Measurements from ENCODE around the gene WDR64.
"Not testable (repeated sequence)": the region's sequence is repeated elsewhere in the genome, so short reads cannot be mapped to it uniquely, and the experiment has no call there.

WDR64 gene

DNA sequence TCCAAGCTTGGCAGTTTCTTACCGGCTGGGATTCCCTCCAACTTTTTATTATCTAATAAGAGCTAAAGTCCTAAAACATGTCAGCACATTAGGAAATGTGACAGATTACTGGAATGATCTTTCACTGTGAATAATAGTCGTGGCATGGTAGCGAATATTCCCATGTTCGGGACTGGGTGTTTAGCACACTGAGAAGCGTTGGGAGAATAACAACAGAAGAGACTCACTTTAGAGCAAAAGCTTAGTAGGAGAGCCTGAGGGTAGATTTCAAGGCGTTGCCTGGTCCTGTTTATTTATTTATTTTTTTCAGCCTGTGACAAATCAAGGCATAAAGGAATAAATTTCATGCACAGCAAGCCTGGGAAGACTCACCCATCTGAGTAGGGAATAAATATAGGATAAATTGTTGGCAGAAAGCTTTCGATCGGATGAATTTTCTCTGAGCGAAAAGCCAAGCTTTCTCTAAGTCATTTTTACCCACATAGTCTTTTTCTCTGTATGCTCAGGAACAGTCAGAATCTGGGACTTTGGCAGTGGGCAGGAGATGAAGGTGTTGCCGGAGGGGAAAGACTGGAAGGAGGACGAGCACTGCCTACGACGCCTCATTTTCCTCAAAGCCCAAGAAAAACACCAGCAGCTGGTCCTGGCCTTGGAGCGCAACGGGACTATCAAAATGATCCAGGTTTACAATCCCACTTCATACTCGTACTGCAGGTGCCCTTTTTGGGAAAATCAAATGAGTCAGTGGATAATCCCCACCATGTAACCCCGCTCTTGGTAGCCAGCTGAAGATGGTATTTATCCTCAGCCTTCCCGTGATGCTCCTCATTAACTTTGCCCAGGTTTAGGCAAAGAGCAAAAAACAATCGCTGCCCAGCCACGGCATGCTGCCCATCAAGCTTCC lies 97.2 kb downstream of the WDR64 start:
- no peak for FAIRE-seq

DNA sequence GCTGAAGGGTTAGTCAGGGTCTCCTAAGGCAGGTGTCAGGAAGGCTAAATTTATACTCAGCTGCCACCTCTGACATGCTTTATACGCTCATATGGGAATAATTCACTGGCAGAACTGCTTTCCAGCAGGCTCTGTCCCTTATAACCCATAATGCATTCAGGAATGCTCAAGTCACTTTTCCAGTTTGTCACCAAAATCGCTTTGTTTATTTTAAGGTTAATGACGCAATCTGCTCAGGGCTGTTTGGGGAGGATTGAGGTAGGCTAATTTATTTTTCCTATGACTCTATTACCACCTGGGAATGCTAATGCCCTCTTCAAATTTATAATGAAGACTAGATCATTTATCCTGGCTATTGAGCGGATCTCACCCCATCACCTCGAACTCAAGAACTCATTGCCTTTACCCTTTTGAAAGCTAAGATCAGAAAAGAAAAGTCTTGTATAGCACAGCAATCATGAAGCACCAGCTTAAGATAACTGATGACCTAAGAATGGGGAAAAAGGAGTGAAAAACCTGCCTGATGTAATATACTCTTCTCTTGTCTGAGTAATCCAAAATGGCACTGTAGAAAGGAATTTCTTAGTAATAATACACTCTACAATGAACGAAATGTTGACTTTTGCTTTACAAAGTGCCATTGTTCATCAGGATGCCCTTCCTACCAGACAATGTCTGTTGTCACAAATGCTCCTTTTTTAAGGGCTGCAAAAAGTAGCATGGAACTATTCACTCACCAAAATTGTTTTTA lies 98.0 kb downstream of the WDR64 start:
- FAIRE-seq = no peak

DNA sequence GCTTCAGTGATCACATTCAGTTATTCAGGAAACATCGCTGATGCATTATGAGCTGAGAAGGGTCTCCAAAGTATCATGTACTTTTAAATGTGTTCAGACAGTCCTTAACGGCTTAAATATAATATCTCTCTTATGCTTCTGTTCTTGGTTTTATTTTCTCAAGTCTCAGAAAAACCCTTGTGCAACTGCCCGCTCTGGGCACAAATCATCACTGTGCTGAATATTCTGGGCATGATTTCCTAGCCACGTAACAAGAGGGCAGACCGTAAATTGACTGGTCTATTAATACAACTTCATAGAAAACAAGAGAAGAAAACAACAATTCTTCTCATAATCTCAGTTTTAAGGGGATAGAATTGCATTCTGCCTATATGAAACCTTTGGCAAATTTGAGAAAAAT lies 99.4 kb downstream of the WDR64 start:
- FAIRE-seq = no peak

- FAIRE-seq = peak; percentile 7
These were observed 110.7 kb downstream of the WDR64 start for GRCh38 chr1:241762713-241763339.

GRCh38 chr1:241765390-241765789 lies 113.3 kb downstream of the WDR64 start:
- FAIRE-seq = no peak

DNA sequence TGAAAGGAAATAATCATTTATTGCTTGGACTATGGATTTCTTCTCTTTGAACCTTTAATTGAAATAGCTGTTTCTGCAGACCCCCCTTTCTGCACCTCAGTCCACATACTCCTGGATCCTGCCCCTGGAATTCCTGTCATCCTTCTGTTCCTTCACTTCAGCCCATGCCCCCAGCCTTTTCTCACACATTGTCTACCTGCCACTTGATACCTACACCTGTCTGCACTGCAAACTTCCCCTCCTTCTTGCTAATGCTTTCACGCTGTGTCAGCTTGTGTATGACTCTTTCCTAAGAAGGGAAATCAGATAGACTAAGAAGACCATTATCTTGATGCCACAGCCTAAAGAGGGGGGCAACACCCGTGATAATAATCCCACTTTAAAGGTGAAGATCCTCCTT lies 115.7 kb downstream of the WDR64 start:
- no peak for FAIRE-seq

DNA sequence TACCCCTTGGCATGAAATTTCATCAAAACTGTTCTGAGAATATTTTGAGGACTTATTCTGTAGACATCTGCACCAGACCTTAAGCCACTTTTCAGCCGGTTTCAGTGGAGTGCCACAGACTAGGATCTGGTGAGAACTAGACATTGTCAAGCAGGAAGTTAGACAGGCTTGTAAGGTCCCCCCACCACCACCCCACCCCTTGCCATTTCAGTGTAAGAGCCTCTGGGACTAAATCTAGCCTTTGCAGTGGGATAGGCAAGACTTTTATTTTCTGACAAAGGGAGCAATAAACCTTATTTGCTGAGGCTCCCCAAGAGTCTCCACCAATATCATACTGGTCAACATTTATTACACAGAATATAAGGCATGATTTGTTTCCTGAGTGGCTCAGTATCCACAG lies 118.0 kb downstream of the WDR64 start:
- FAIRE-seq = no peak

- no peak for FAIRE-seq
These were observed 119.0 kb downstream of the WDR64 start for GRCh38 chr1:241771117-241771516.

GRCh38 chr1:241772932-241773500 lies 120.9 kb downstream of the WDR64 start:
- FAIRE-seq = no peak

- no peak for FAIRE-seq
These were observed 121.9 kb downstream of the WDR64 start for GRCh38 chr1:241773991-241774390.

DNA sequence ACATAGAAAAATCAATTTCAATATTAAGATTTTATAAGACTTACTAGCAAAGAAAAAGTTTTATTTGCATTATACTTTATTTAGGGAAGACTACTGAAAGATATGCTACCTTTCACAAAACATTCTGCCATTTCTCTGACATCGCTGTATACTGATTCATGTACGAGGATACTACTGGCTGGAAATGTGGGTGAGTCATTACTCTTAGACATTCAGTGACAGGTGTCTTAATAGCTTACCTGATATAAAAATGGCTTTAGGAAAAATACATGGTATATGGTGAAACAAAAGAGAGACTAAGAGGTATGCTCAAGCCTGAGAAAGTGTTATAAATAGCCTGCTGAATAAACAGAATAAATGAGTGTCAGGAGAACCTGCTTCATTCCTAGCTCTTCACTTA lies 122.9 kb downstream of the WDR64 start:
- no peak for FAIRE-seq

DNA sequence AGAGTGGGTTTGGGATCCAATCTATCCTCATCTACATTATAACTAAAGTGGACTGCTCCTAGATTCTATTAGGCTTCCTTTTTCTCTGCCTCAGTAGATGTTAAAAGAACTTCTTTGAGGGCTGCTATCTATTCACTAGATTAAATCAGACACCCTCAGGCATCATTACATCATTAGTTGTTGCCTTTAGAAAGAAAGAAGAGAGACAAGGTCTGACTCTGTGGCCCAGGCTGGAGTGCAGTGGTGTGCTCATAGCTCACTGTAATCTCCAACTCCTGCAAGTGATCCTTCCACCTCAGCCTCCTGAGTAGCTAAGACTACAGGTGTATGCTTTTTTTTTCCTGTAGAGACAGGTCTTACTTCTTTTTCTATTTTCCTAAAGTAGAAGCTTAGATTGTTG lies 124.8 kb downstream of the WDR64 start:
- FAIRE-seq = no peak

- no peak for FAIRE-seq
These were observed 126.0 kb downstream of the WDR64 start for GRCh38 chr1:241778117-241778516.

DNA sequence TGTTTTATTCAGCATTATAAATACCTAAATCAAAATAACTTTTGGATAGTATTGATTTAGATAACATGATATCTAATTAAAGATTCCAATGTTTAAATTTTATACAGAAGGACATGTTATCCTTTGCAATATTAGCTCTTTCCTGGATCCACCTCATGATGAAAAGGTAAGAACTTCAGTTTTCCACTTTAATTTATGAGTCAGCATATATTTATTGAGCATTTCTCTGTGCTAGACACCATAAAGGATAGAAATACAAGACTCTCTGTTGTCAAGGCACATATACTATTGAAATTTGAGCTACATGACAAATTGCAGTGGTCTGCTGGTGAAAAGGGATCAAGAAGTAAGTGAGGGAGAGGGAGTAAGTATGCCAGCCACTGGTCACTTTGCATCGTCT lies 127.8 kb downstream of the WDR64 start:
- FAIRE-seq = peak; percentile 50

DNA sequence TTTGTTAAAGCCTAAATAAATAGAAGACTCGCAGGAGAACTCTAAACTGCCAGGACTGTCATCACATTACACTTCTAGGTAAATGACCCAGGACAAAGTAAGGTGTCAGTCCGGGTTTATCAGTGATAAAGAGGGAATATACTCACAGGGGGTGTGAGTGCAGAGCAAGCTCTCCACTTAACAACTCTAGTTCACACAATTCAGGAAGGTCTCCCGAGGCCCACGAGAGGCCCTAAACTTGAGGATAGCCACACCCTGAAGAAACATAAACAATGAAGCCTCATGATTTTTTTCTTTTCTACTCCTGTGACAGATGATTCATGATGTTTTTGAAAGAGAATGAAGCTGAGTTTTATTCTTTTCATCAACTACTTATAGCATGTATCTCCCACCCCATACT lies 130.3 kb downstream of the WDR64 start:
- no peak for FAIRE-seq

DNA sequence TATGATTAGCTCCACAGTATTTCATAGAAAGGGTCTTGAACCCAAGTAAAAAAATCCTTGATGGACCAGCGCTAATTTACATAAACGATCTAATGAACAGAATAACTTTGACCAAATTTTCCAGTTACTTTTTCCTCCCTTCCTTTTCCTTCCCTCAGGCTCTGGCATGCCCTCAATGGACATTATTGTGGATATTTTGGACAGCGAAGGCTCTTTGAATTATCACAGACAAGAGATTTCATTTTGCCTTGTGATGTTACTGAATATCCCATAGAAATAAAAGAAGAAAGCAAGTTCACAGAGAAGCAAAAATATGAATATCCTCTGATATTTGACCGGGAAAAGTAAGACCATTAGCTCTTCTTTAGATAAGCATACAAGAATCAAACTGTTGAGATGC lies 135.6 kb downstream of the WDR64 start:
- no peak for FAIRE-seq

- FAIRE-seq = no peak
These were observed 137.0 kb downstream of the WDR64 start for GRCh38 chr1:241789061-241789460.

GRCh38 chr1:241799416-241799815 lies 147.3 kb downstream of the WDR64 start:
- FAIRE-seq = no peak

- FAIRE-seq = no peak
These were observed 148.6 kb downstream of the WDR64 start for GRCh38 chr1:241800640-241801039.

DNA sequence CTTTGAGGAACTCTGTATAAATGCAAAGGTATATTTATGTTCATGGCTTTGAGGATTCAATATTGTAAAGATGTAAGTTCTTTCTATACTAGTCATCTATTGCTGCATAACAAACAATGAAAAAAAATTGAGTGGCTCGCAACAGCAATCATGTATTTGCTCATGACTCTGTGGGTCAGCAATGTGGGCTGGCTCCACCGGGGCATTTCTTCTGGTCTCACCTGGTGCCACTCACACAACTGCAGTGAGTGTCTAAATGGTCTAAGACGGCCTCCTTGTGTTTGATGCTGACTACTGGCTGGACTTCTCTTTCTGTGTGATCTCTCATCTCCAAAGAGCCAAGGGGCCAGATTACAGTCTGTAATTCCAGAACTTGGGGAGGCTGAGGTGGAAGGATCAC lies 150.8 kb downstream of the WDR64 start:
- no peak for FAIRE-seq

DNA sequence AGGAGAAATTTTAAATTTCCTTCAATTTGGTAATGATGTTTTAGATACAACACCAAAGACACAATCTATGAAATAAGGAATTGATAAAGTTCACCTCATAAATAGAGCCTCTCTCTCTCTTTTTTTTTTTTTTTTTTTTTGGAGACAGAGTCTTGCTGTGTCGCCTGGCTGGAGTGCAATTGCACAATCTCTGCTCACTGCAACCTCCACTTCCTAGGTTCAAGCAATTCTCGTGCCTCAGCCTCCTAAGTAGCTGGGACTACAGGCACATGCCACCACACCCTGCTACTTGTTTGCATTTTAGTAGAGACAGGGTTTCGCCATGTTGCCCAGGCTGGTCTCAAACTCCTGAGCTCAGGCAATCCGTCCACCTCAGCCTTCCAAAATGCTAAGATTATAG lies 152.6 kb downstream of the WDR64 start:
- not testable (repeated sequence) for FAIRE-seq

DNA sequence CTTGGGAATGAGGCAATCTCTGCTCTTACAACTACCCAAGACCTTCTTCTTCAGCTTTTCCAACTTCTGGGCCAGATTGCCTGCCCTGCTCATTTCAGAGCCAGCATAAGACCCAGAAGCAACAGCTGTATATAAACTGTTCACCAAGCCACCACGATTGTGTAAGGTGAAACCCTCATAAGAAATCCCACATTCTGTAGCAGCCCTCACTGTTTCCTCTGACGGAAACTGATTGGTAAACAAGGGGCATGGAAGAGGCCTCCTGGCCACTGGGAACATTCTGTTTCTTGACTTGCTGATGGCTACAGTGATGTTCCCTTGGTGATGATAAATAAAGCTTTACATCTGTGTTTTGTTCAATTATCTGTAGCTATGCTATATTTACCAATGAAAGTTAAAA lies 156.2 kb downstream of the WDR64 start:
- no peak for FAIRE-seq

GRCh38 chr1:241810769-241811405 lies 158.8 kb downstream of the WDR64 start:
- no peak for FAIRE-seq
